Mucosa of descending colon (tissue), 3 donors: ENCODE results near the gene GOLGA7B. TPM values are rescaled to one million over a fixed set of nuclear protein-coding genes. Genes with fewer than 3 reads are reported as not detected.
"Not testable (repeated sequence)": the region's sequence is repeated elsewhere in the genome, so short reads cannot be mapped to it uniquely, and the experiment has no call there.

Source experiments
- ATAC-seq: fragments of 200-7000 bp; cut with Tn5 transposase; one replicate; pipeline ENCODE4 v1.9.1; 2020; ENCODE audit warnings: mild to moderate bottlenecking, moderate library complexity
- DNase-seq, 3 donors: peaks; one replicate each; pipeline ENCODE4 v3.0.0-alpha.2; 2020
- H3K36me3 ChIP-seq: fragments of 200-600 bp; one replicate; pipeline ENCODE4 v1.8.0; 2021; ENCODE audit warnings: low read depth, mild to moderate bottlenecking
- H3K4me1 ChIP-seq: fragments of 200-600 bp; one replicate; pipeline ENCODE4 v1.8.0; 2021; ENCODE audit warnings: low read depth, mild to moderate bottlenecking
- H3K4me3 ChIP-seq: fragments of 200-600 bp; one replicate; pipeline ENCODE4 v1.8.0; 2021; ENCODE audit warnings: mild to moderate bottlenecking
- H3K9me3 ChIP-seq: fragments of 200-600 bp; one replicate; pipeline ENCODE4 v1.8.0; 2021; ENCODE audit warnings: mild to moderate bottlenecking
- intact Hi-C, 2 donors: fragments of 100-400 bp; cut with DNase I in 1 of 2; cut with micrococcal nuclease in 1 of 2; formaldehyde crosslinking; loops; one replicate each; pipeline versions ENCODE4 v1.11.0 to v1.11.1; 2022; cut with DNase I, micrococcal nuclease
- total RNA-seq, 3 donors: library from RNA; stranded (reverse); fragmentation: NEBNext Ultra II Directional in 2 of 3; extraction: Animal tissue kit (Norgen Biotek cat#: 25700) in 2 of 3; gene quantifications; one replicate each; pipeline versions ENCODE4 v1.2.1 to v1.2.4, GENCODE V29; 2021 to 2023
- TF ChIP-seq, protein P1 (sequence below): fragments of 200-600 bp; IDR thresholded peaks from one replicate; pipeline ENCODE4 v1.8.0; 2022; ENCODE audit warnings: antibody characterized with exemption, mild to moderate bottlenecking
- donor health status: DM: no; HTN: no; CAD: no; lungs with moderate emphysema.
- donor health status: DM: no; HTN: no; CAD: no.
- donor health status: DM: no; HTN: yes; CAD: no.

GOLGA7B gene
- total RNA-seq, 3 donors from 2014 or later = 0.29 to 0.92 (median 0.63) TPM

- intact Hi-C loops = no loop called here
- TF ChIP-seq, protein P1, sequence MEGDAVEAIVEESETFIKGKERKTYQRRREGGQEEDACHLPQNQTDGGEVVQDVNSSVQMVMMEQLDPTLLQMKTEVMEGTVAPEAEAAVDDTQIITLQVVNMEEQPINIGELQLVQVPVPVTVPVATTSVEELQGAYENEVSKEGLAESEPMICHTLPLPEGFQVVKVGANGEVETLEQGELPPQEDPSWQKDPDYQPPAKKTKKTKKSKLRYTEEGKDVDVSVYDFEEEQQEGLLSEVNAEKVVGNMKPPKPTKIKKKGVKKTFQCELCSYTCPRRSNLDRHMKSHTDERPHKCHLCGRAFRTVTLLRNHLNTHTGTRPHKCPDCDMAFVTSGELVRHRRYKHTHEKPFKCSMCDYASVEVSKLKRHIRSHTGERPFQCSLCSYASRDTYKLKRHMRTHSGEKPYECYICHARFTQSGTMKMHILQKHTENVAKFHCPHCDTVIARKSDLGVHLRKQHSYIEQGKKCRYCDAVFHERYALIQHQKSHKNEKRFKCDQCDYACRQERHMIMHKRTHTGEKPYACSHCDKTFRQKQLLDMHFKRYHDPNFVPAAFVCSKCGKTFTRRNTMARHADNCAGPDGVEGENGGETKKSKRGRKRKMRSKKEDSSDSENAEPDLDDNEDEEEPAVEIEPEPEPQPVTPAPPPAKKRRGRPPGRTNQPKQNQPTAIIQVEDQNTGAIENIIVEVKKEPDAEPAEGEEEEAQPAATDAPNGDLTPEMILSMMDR = no peak
- ATAC-seq = no peak
- Histone ChIP-seq H3K9me3 (no peaks in the 10 kb centered on the region), H3K36me3 (no peaks in the 10 kb centered on the region), H3K4me1 (no peaks in the 10 kb centered on the region), H3K4me3 (no peak overlapping the region)
- no peak for DNase-seq
Observed at GRCh38 chr10:97831259-97831658, 18.4 kb upstream of the GOLGA7B start.

GRCh38 chr10:97836446-97836845 is 13.2 kb upstream of the GOLGA7B start:
- ATAC-seq (no peak), DNase-seq (no peak)
- TF ChIP-seq, protein P1 = no peak
- intact Hi-C loops = no loop called here
- Histone ChIP-seq H3K9me3 (no peaks in the 10 kb centered on the region), H3K4me1 (no peaks in the 10 kb centered on the region), H3K36me3 (no peaks in the 10 kb centered on the region), H3K4me3 (no peak overlapping the region)

DNA sequence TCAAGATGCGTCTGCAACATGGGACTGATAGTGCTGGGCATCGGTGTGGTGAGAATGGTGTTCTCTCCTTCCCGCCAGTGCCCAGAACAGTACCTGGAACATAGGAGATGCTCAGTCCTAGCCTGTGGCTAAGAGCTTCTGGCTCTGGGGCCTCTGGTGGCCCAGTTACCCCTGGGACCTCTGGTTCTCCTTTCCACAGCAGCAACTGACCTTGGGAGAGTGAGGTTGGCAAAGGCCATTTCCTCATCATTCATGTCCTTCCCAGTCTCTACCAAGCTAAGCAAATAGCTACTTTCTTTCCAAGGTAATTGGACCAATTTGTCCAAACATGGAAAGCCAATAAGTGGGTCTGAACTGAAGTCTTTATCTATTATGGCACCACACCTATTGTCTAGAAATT is 11.6 kb upstream of the GOLGA7B start:
- intact Hi-C loops = no loop called here
- H3K4me3 ChIP-seq = no peak overlapping the region
- H3K4me1 ChIP-seq = no peaks in the 10 kb centered on the region
- no peaks in the 10 kb centered on the region for H3K36me3 ChIP-seq
- ATAC-seq (no peak), DNase-seq (no peak)
- no peaks in the 10 kb centered on the region for H3K9me3 ChIP-seq
- TF ChIP-seq, protein P1 = no peak

- H3K36me3 ChIP-seq, H3K9me3 ChIP-seq, ATAC-seq, H3K4me3 ChIP-seq, DNase-seq, intact Hi-C loops, H3K4me1 ChIP-seq: not testable (repeated sequence)
Observed at GRCh38 chr10:97841166-97841565, 8.5 kb upstream of the GOLGA7B start.

GRCh38 chr10:97842114-97842513 is 7.5 kb upstream of the GOLGA7B start:
- H3K4me3 ChIP-seq, H3K9me3 ChIP-seq, ATAC-seq, H3K4me1 ChIP-seq, H3K36me3 ChIP-seq, intact Hi-C loops, DNase-seq: not testable (repeated sequence)

DNA sequence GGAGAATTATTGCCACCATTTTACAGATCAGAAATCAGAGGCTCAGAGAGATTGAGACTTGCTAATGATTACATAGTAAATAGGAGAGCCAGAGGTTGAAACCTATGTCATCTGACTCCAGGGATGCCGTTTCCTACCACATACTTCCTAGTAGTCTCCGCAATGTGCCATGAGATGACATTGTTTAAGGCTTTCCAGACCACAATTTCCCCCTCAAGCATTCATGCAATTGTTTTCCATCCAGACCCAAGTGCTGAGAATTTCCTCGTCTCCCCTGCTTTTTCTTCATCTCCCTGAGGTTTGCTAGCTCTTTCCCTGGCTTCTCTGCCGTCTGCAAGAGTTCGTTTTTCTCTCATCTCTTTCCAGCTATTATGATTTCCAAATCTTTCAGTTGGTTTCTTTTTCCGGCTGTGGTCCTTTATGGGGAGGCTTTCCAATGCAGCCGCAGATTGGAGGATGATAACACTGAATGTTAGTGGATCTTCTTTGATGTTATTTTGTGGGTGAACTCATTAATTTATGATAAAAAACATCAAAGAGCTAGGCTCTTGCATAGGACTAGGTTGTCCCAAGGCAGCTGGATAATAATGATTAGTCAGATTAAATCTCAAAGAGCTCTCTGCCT is 6.9 kb upstream of the GOLGA7B start:
- no peak overlapping the region for H3K4me3 ChIP-seq
- H3K4me1 ChIP-seq = no peaks in the 10 kb centered on the region
- TF ChIP-seq, protein P1 = no peak
- DNase-seq (no peak), ATAC-seq (no peak)
- no peaks in the 10 kb centered on the region for H3K36me3 ChIP-seq
- intact Hi-C loops = no loop called here
- no peaks in the 10 kb centered on the region for H3K9me3 ChIP-seq

DNA sequence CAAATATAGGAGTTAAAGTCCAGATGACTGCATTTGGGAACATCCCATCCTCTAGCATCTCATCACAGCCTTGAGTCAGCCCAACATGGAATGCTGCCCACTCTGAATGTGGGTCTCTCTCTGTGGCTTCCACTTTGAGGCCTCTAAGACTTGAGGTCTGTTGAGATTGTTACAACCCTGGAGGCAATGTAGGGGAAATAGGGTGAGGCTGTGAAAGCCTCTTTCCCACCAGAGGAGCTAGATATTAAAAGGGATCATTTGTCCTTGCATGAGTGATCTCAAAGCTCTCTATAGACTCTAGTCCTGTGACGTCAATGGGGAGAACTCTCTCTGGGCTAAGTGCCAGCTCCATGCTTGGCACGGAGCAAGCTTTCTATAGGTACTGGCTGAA is 6.4 kb upstream of the GOLGA7B start:
- Histone ChIP-seq H3K36me3 (no peaks in the 10 kb centered on the region), H3K4me3 (no peak overlapping the region), H3K4me1 (no peaks in the 10 kb centered on the region), H3K9me3 (no peaks in the 10 kb centered on the region)
- DNase-seq (no peak), ATAC-seq (no peak)
- TF ChIP-seq, protein P1 = no peak
- intact Hi-C loops = no loop called here

DNA sequence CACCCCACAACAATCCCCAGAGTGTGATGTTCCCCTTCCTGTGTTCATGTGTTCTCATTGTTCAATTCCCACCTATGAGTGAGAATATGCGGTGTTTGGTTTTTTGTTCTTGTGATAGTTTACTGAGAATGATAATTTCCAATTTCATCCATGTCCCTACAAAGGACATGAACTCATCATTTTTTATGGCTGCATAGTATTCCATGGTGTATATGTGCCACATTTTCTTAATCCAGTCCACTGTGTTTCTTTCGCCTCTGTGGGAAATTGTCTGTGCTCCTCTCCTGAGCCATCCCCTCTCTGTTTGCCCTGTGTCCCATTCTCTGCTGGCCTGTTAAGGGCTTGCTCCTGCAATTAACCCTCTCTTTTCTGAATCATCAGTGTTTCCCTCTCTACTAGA is 5.7 kb upstream of the GOLGA7B start:
- H3K4me3 ChIP-seq, H3K4me1 ChIP-seq, intact Hi-C loops, DNase-seq, ATAC-seq, H3K9me3 ChIP-seq, H3K36me3 ChIP-seq: not testable (repeated sequence)
